GM11168 (cell line): Measurements from ENCODE around the gene UCK1.

Experiments
- in situ Hi-C: fragments of 300-500 bp; cut with MboI; formaldehyde crosslinking; loops from one replicate; pipeline ENCODE4 v1.12.0; 2022; ENCODE audit warnings: low sequenced_read_pairs; ENCODE audit not compliant: unreplicated experiment

UCK1 gene

GRCh38 chr9:131524665-131525315 is 6.3 kb downstream of the UCK1 start:
- in situ Hi-C loops = loop anchor here (25.0 kb wide), 1 partner anchor 713 kb away; no protein-coding TSS in a partner anchor

GRCh38 chr9:131523451-131524435 is 7.3 kb downstream of the UCK1 start:
- in situ Hi-C loops = loop anchor here (25.0 kb wide), 1 partner anchor 714 kb away; no protein-coding TSS in a partner anchor

GRCh38 chr9:131523086-131523388 is 8.0 kb downstream of the UCK1 start:
- in situ Hi-C loops = loop anchor here (25.0 kb wide), 1 partner anchor 714 kb away; no protein-coding TSS in a partner anchor

GRCh38 chr9:131522257-131523085 is 8.6 kb downstream of the UCK1 start:
- in situ Hi-C loops = loop anchor here (25.0 kb wide), 1 partner anchor 715 kb away; no protein-coding TSS in a partner anchor

- in situ Hi-C loops = loop anchor here (25.0 kb wide), 1 partner anchor 715 kb away; no protein-coding TSS in a partner anchor
Measured at GRCh38 chr9:131521822-131522221, 9.2 kb downstream of the UCK1 start.

GRCh38 chr9:131521203-131521602 is 9.9 kb downstream of the UCK1 start:
- in situ Hi-C loops = loop anchor here (25.0 kb wide), 1 partner anchor 716 kb away; no protein-coding TSS in a partner anchor

- in situ Hi-C loops = loop anchor here (25.0 kb wide), 1 partner anchor 717 kb away; no protein-coding TSS in a partner anchor
Measured at GRCh38 chr9:131520503-131520902, 10.6 kb downstream of the UCK1 start.

GRCh38 chr9:131518553-131518952 is 12.5 kb downstream of the UCK1 start:
- in situ Hi-C loops = loop anchor here (25.0 kb wide), 1 partner anchor 719 kb away; no protein-coding TSS in a partner anchor

- in situ Hi-C loops = loop anchor here (25.0 kb wide), 1 partner anchor 720 kb away; no protein-coding TSS in a partner anchor
Measured at GRCh38 chr9:131517761-131518190, 13.3 kb downstream of the UCK1 start.

- in situ Hi-C loops = loop anchor here (25.0 kb wide), 1 partner anchor 720 kb away; no protein-coding TSS in a partner anchor
Measured at GRCh38 chr9:131516930-131517329, 14.1 kb downstream of the UCK1 start.

GRCh38 chr9:131516100-131516499 is 15.0 kb downstream of the UCK1 start:
- in situ Hi-C loops = loop anchor here (25.0 kb wide), 1 partner anchor 721 kb away; no protein-coding TSS in a partner anchor

GRCh38 chr9:131515559-131516031 is 15.5 kb downstream of the UCK1 start:
- in situ Hi-C loops = loop anchor here (25.0 kb wide), 1 partner anchor 722 kb away; no protein-coding TSS in a partner anchor

GRCh38 chr9:131513177-131513576 is 17.9 kb downstream of the UCK1 start:
- in situ Hi-C loops = loop anchor here (25.0 kb wide), 1 partner anchor 724 kb away; no protein-coding TSS in a partner anchor

GRCh38 chr9:131511880-131512279 is 19.2 kb downstream of the UCK1 start:
- in situ Hi-C loops = loop anchor here (25.0 kb wide), 1 partner anchor 725 kb away; no protein-coding TSS in a partner anchor

- in situ Hi-C loops = loop anchor here (25.0 kb wide), 1 partner anchor 726 kb away; no protein-coding TSS in a partner anchor
Measured at GRCh38 chr9:131511416-131511815, 19.6 kb downstream of the UCK1 start.

- in situ Hi-C loops = loop anchor here (10.0 to 25.0 kb wide), 2 partner anchors 240 to 732 kb away; partner anchors contain the start of gene RAPGEF1
Measured at GRCh38 chr9:131505012-131505411, 26.1 kb downstream of the UCK1 start.

- in situ Hi-C loops = loop anchor here (10.0 to 25.0 kb wide), 2 partner anchors 241 to 733 kb away; partner anchors contain the start of gene RAPGEF1
Measured at GRCh38 chr9:131503626-131504465, 27.2 kb downstream of the UCK1 start.
